ENCODE measurements around the gene SLC10A7. TPM values are rescaled to one million over a fixed set of nuclear protein-coding genes. Genes with fewer than 3 reads are reported as not detected.

SLC10A7 gene
- total RNA-seq, 5 donors from 2014 or later (not counting 1 experiment from before 2014, with no cell fraction given), result 11.9 to 21.8 (median 16.1) TPM

DNA sequence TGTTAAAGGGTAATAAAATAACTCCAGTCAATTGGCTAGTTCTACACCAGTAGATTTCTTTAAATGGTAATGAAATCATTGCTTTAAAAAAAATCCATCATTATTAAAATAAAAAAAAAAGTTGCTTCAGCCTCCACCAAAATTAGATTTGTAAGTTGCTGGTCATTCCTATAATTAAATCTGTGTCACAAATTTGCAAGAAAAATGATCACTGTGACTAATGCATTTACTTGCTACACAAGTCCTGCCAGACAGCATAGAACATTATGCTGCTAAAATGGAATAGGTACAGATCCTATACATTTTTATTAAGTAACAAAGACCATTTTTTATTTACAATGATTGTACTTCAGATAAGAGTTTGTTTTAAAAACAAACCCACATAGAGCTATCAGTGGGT lies 85.8 kb downstream of the SLC10A7 start:
- Histone ChIP-seq H3K4me3 (ENCODE audit: control insufficient read depth in 1 of 2, extremely low read depth in 1 of 2, low read length in 1 of 2) (no peak overlapping the region), H3K4me1 (ENCODE audit: control insufficient read depth in 1 of 2, extremely low read depth in 1 of 2, insufficient read depth in 2 of 2, low read length in 2 of 2) (no peaks in the 10 kb centered on the region), H3K27me3 (replicated peaks in 1 of 2; ENCODE audit: control insufficient read depth in 2 of 2, extremely low read depth in 1 of 2, insufficient read depth in 2 of 2, low read length in 1 of 2) (no peaks in the 10 kb centered on the region), H3K27ac (ENCODE audit: low read length) (no peak overlapping the region), H3K36me3 (ENCODE audit: control insufficient read depth in 2 of 2, extremely low read depth in 1 of 2, insufficient read depth in 1 of 2, low read length in 1 of 2) (no peaks in the 10 kb centered on the region), H3K9me3 (no peaks in the 10 kb centered on the region)
- no peak for ATAC-seq (replicated peaks in 1 of 4)
- no peaks in the 10 kb centered on the region for H3K27me3 Mint-ChIP-seq
- no peak overlapping the region for H3K27ac Mint-ChIP-seq
- POLR2A ChIA-PET, result no interaction called here
- H3K4me3 Mint-ChIP-seq, result no peak overlapping the region
- CTCF ChIA-PET, result no interaction called here
- H3K36me3 Mint-ChIP-seq, result peaks cover 18% of the 10 kb centered on the region
- H3K9me3 Mint-ChIP-seq, result no peaks in the 10 kb centered on the region
- DNase-seq, result no peak
- peaks cover 0 to 5% (median 4%) of the 10 kb centered on the region in 3 donors for H3K4me1 Mint-ChIP-seq

DNA sequence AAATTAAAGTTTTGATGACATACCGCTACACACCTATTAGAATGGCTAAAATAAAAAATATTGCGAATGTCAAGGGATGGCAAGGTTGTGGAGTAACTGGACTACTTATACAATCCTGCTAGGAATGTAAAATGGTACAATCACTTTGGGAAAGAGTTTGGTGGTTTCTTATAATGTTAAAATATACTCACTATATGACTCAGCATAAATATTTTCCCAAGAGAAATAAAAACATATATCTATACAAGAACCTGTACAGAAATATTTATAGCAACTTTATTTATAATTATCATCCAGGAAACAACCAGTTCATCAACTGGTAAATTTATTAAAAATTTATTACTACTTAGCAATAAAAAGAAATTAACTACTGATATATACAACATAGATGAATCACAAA lies 89.7 kb downstream of the SLC10A7 start:
- H3K27ac ChIP-seq (ENCODE audit: low read length), result no peak overlapping the region
- no peaks in the 10 kb centered on the region for H3K27me3 Mint-ChIP-seq
- H3K27ac Mint-ChIP-seq, result no peak overlapping the region
- H3K4me3 ChIP-seq (ENCODE audit: control insufficient read depth in 1 of 2, extremely low read depth in 1 of 2, low read length in 1 of 2), result no peak overlapping the region
- DNase-seq (no peak), ATAC-seq (replicated peaks in 1 of 4) (no peak)
- ChIA-PET POLR2A (no interaction called here), CTCF (interaction anchor here in 1 of 2 donors (0.6 kb wide), 1 partner anchor 23 kb away, joined by 3 read pairs; no protein-coding TSS in a partner anchor)
- H3K4me1 Mint-ChIP-seq, result no peaks in the 10 kb centered on the region
- H3K9me3 Mint-ChIP-seq, result no peaks in the 10 kb centered on the region
- H3K36me3 Mint-ChIP-seq, result peaks cover 6% of the 10 kb centered on the region
- no peaks in the 10 kb centered on the region for H3K36me3 ChIP-seq (ENCODE audit: control insufficient read depth in 2 of 2, extremely low read depth in 1 of 2, insufficient read depth in 1 of 2, low read length in 1 of 2)
- no CpG with 5 or more reads among the region's 2 CpGs for WGBS (ENCODE audit: insufficient coverage)
- no peak overlapping the region for H3K4me3 Mint-ChIP-seq
- no peaks in the 10 kb centered on the region for H3K9me3 ChIP-seq
- no peaks in the 10 kb centered on the region for H3K4me1 ChIP-seq (ENCODE audit: control insufficient read depth in 1 of 2, extremely low read depth in 1 of 2, insufficient read depth in 2 of 2, low read length in 2 of 2)
- no peaks in the 10 kb centered on the region for H3K27me3 ChIP-seq (replicated peaks in 1 of 2; ENCODE audit: control insufficient read depth in 2 of 2, extremely low read depth in 1 of 2, insufficient read depth in 2 of 2, low read length in 1 of 2)

DNA sequence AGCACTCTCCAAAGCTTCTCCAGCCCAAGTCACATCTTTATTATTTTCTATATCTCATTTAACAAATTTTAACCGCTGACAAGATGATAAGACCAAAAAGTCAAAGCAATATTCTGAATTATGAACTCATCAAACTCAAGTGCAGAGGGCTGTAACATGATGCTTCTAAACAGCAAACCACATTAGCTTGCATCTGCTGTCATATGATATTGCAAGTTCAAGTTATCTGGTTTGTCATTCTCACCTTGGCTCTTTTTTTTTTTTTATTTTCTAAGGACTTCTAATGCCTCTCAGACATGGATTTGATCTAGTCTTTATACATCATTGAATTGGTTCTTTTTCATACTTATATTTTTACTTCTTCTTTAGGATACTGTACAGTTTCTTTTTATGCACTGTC lies 93.4 kb downstream of the SLC10A7 start:
- no peaks in the 10 kb centered on the region for H3K4me1 Mint-ChIP-seq
- H3K36me3 Mint-ChIP-seq, result peaks cover 17% of the 10 kb centered on the region
- no CpG with 5 or more reads among the region's 1 CpG for WGBS (ENCODE audit: insufficient coverage)
- Histone ChIP-seq H3K9me3 (no peaks in the 10 kb centered on the region), H3K27me3 (replicated peaks in 1 of 2; ENCODE audit: control insufficient read depth in 2 of 2, extremely low read depth in 1 of 2, insufficient read depth in 2 of 2, low read length in 1 of 2) (no peaks in the 10 kb centered on the region), H3K4me1 (ENCODE audit: control insufficient read depth in 1 of 2, extremely low read depth in 1 of 2, insufficient read depth in 2 of 2, low read length in 2 of 2) (no peaks in the 10 kb centered on the region), H3K36me3 (ENCODE audit: control insufficient read depth in 2 of 2, extremely low read depth in 1 of 2, insufficient read depth in 1 of 2, low read length in 1 of 2) (no peaks in the 10 kb centered on the region), H3K27ac (ENCODE audit: low read length) (no peak overlapping the region), H3K4me3 (ENCODE audit: control insufficient read depth in 1 of 2, extremely low read depth in 1 of 2, low read length in 1 of 2) (no peak overlapping the region)
- ATAC-seq (replicated peaks in 1 of 4) (no peak), DNase-seq (no peak)
- no peak overlapping the region for H3K4me3 Mint-ChIP-seq
- ChIA-PET CTCF (no interaction called here), POLR2A (no interaction called here)
- no peak overlapping the region for H3K27ac Mint-ChIP-seq
- no peaks in the 10 kb centered on the region for H3K9me3 Mint-ChIP-seq
- H3K27me3 Mint-ChIP-seq, result no peaks in the 10 kb centered on the region

DNA sequence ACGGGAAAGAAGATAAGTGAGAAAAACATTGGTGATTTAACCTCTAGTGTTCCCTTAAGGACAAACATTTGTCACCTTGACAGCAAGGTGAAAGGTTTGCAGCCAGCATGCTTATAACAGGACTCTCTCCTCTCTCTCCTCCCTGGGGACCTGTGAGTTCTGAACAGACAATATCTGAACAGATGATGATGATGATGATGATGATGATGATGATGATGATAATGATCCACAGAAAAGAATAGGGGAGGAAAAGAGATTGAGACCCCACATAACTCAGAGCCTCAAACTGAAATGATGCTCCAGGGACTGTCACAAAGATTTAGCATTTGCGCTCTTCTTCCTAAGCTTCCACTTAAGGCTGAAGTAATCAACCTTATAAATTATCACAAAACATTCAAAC lies 103.9 kb downstream of the SLC10A7 start:
- no peaks in the 10 kb centered on the region for H3K4me1 ChIP-seq (ENCODE audit: control insufficient read depth in 1 of 2, extremely low read depth in 1 of 2, insufficient read depth in 2 of 2, low read length in 2 of 2)
- WGBS (ENCODE audit: insufficient coverage), result no CpG with 5 or more reads among the region's 2 CpGs
- H3K27me3 ChIP-seq (replicated peaks in 1 of 2; ENCODE audit: control insufficient read depth in 2 of 2, extremely low read depth in 1 of 2, insufficient read depth in 2 of 2, low read length in 1 of 2), result no peaks in the 10 kb centered on the region
- H3K36me3 Mint-ChIP-seq, result peaks cover 19% of the 10 kb centered on the region
- H3K4me3 ChIP-seq (ENCODE audit: control insufficient read depth in 1 of 2, extremely low read depth in 1 of 2, low read length in 1 of 2), result no peak overlapping the region
- CTCF ChIA-PET, result no interaction called here
- no peaks in the 10 kb centered on the region for H3K9me3 Mint-ChIP-seq
- no peak overlapping the region for H3K27ac Mint-ChIP-seq
- ATAC-seq (replicated peaks in 1 of 4) (no peak), DNase-seq (no peak)
- no peaks in the 10 kb centered on the region for H3K36me3 ChIP-seq (ENCODE audit: control insufficient read depth in 2 of 2, extremely low read depth in 1 of 2, insufficient read depth in 1 of 2, low read length in 1 of 2)
- H3K9me3 ChIP-seq, result no peaks in the 10 kb centered on the region
- POLR2A ChIA-PET, result interaction anchor here in 1 of 2 donors (0.7 kb wide), 1 partner anchor 64 kb away, joined by 3 read pairs; no protein-coding TSS in a partner anchor
- H3K27me3 Mint-ChIP-seq, result no peaks in the 10 kb centered on the region
- H3K4me3 Mint-ChIP-seq, result no peak overlapping the region
- no peaks in the 10 kb centered on the region for H3K4me1 Mint-ChIP-seq
- no peak overlapping the region for H3K27ac ChIP-seq (ENCODE audit: low read length)

DNA sequence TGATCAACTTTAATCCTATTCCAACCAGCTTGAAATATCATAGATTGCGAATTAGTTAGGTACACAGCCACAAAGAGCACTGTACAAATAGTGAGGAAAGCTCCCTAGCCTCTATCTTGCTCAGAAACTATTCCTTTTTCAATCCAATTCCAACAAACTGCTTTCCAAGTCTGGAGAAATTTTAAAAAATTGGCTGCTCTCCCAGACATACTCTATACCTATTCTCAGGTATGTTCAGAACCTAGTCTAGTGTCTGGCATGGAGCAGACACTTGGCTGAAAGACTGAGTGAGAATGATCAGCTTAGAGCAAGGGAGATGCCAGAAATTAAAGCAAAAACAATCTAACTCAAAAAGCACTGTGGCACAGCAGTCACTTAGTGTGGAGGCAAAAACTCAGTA lies 105.9 kb downstream of the SLC10A7 start:
- Histone ChIP-seq H3K36me3 (ENCODE audit: control insufficient read depth in 2 of 2, extremely low read depth in 1 of 2, insufficient read depth in 1 of 2, low read length in 1 of 2) (no peaks in the 10 kb centered on the region), H3K9me3 (no peaks in the 10 kb centered on the region), H3K27ac (ENCODE audit: low read length) (no peak overlapping the region), H3K4me3 (ENCODE audit: control insufficient read depth in 1 of 2, extremely low read depth in 1 of 2, low read length in 1 of 2) (no peak overlapping the region), H3K4me1 (ENCODE audit: control insufficient read depth in 1 of 2, extremely low read depth in 1 of 2, insufficient read depth in 2 of 2, low read length in 2 of 2) (no peaks in the 10 kb centered on the region), H3K27me3 (replicated peaks in 1 of 2; ENCODE audit: control insufficient read depth in 2 of 2, extremely low read depth in 1 of 2, insufficient read depth in 2 of 2, low read length in 1 of 2) (no peaks in the 10 kb centered on the region)
- Mint-ChIP-seq H3K4me1 (no peaks in the 10 kb centered on the region), H3K27me3 (no peaks in the 10 kb centered on the region), H3K36me3 (peaks cover 12% of the 10 kb centered on the region), H3K9me3 (no peaks in the 10 kb centered on the region), H3K27ac (no peak overlapping the region), H3K4me3 (no peak overlapping the region)
- ATAC-seq (replicated peaks in 1 of 4) (no peak), DNase-seq (no peak)
- POLR2A ChIA-PET, result no interaction called here
- CTCF ChIA-PET, result no interaction called here
- WGBS (ENCODE audit: insufficient coverage), result 100% methylated on average over 1 of the region's 1 CpG

DNA sequence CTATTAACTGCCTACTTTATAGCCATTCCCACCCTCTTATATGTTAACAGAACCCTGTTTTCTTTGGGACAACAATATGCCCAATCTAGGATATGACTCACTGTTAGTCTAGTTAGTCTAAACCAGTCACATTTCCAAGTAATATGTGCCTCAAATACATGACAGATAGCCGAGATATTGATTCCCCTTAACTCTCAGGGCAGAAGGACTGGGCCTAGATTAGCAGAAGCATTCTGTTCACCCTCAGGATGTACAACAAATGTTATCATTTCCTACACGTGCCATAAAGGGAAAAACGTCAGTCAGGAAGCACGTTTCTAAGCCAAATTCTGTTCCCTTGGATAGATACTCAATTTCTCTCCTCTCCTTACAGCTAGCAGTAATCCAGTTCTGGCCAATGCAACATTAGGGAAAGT lies 114.1 kb downstream of the SLC10A7 start:
- Mint-ChIP-seq H3K4me1 (no peaks in the 10 kb centered on the region), H3K36me3 (peaks cover 9% of the 10 kb centered on the region), H3K27me3 (no peaks in the 10 kb centered on the region), H3K27ac (no peak overlapping the region), H3K9me3 (no peaks in the 10 kb centered on the region), H3K4me3 (no peak overlapping the region)
- Histone ChIP-seq H3K27me3 (replicated peaks in 1 of 2; ENCODE audit: control insufficient read depth in 2 of 2, extremely low read depth in 1 of 2, insufficient read depth in 2 of 2, low read length in 1 of 2) (no peaks in the 10 kb centered on the region), H3K9me3 (no peaks in the 10 kb centered on the region), H3K4me1 (ENCODE audit: control insufficient read depth in 1 of 2, extremely low read depth in 1 of 2, insufficient read depth in 2 of 2, low read length in 2 of 2) (no peaks in the 10 kb centered on the region), H3K36me3 (ENCODE audit: control insufficient read depth in 2 of 2, extremely low read depth in 1 of 2, insufficient read depth in 1 of 2, low read length in 1 of 2) (no peaks in the 10 kb centered on the region), H3K27ac (ENCODE audit: low read length) (no peak overlapping the region), H3K4me3 (ENCODE audit: control insufficient read depth in 1 of 2, extremely low read depth in 1 of 2, low read length in 1 of 2) (no peak overlapping the region)
- ATAC-seq (replicated peaks in 1 of 4), result no peak
- 93% methylated on average over 4 of the region's 4 CpGs for WGBS (ENCODE audit: insufficient coverage)
- ChIA-PET CTCF (no interaction called here), POLR2A (no interaction called here)
- DNase-seq, result no peak

DNA sequence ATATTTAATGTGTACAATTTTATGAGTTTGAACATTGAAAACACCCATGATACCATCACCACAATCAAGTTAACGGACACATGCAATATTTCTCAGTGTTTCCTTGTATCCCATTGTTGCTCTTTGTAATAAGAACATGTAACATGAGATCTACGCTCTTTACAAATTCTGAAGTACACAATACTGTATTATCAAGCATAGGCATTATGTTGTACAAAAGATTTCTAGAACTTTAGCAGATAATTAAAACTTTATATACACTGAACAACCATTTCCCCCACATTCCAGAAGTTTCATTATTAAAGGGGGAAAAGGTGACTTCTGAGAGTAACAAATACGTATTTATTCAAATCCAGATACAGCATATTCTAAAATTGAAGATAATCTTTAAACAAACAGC lies 114.5 kb downstream of the SLC10A7 start:
- Mint-ChIP-seq H3K36me3 (peaks cover 9% of the 10 kb centered on the region), H3K9me3 (no peaks in the 10 kb centered on the region), H3K4me3 (no peak overlapping the region), H3K27me3 (no peaks in the 10 kb centered on the region), H3K4me1 (no peaks in the 10 kb centered on the region), H3K27ac (no peak overlapping the region)
- no peaks in the 10 kb centered on the region for H3K9me3 ChIP-seq
- no peaks in the 10 kb centered on the region for H3K27me3 ChIP-seq (replicated peaks in 1 of 2; ENCODE audit: control insufficient read depth in 2 of 2, extremely low read depth in 1 of 2, insufficient read depth in 2 of 2, low read length in 1 of 2)
- H3K36me3 ChIP-seq (ENCODE audit: control insufficient read depth in 2 of 2, extremely low read depth in 1 of 2, insufficient read depth in 1 of 2, low read length in 1 of 2), result no peaks in the 10 kb centered on the region
- H3K4me3 ChIP-seq (ENCODE audit: control insufficient read depth in 1 of 2, extremely low read depth in 1 of 2, low read length in 1 of 2), result no peak overlapping the region
- ChIA-PET CTCF (no interaction called here), POLR2A (no interaction called here)
- no CpG with 5 or more reads among the region's 3 CpGs for WGBS (ENCODE audit: insufficient coverage)
- no peak for ATAC-seq (replicated peaks in 1 of 4)
- H3K4me1 ChIP-seq (ENCODE audit: control insufficient read depth in 1 of 2, extremely low read depth in 1 of 2, insufficient read depth in 2 of 2, low read length in 2 of 2), result no peaks in the 10 kb centered on the region
- DNase-seq, result no peak
- no peak overlapping the region for H3K27ac ChIP-seq (ENCODE audit: low read length)

Measured in T-cell (primary cell).